Suprapubic skin (tissue), 4 donors: Measurements from ENCODE around the gene STYXL2. TPM values are rescaled to one million over a fixed set of nuclear protein-coding genes. Genes with fewer than 3 reads are reported as not detected.

Experiments
- DNase-seq, 2 donors: peaks; one replicate each; pipeline ENCODE4 v3.0.0-alpha.2; 2019; ENCODE audit warnings: low spot score in 2 of 2
- H3K27ac ChIP-seq: fragments of 200-600 bp; sonication (generic); one replicate; pipeline ENCODE4 v1.5.1; 2019
- H3K27me3 ChIP-seq: fragments of 200-600 bp; sonication (generic); one replicate; pipeline ENCODE4 v1.5.1; 2019
- H3K36me3 ChIP-seq: fragments of 200-600 bp; sonication (generic); one replicate; pipeline ENCODE4 v1.5.1; 2019
- H3K4me1 ChIP-seq: fragments of 200-600 bp; sonication (generic); one replicate; pipeline ENCODE4 v1.5.1; 2019
- H3K4me3 ChIP-seq: fragments of 200-600 bp; sonication (generic); one replicate; pipeline ENCODE4 v1.5.1; 2019; ENCODE audit warnings: mild to moderate bottlenecking
- H3K9me3 ChIP-seq: fragments of 200-600 bp; sonication (generic); one replicate; pipeline ENCODE4 v1.5.1; 2019
- CTCF ChIP-seq, 2 donors: fragments of 200-600 bp in 1 of 2; fragments of 450-650 bp in 1 of 2; sonication (generic) in 1 of 2; IDR thresholded peaks; one replicate each; pipeline ENCODE4 v1.5.1; 2016 to 2019; ENCODE audit warnings: antibody characterized with exemption in 2 of 2, mild to moderate bottlenecking in 1 of 2, moderate library complexity in 1 of 2
- EP300 ChIP-seq: sonication (generic); formaldehyde crosslinking; IDR thresholded peaks from one replicate; pipeline ENCODE4 v1.6.1; 2017; ENCODE audit warnings: antibody characterized with exemption
- POLR2A ChIP-seq, 2 donors: fragments of 450-650 bp; IDR thresholded peaks; one replicate each; pipeline ENCODE4 v1.6.1; 2017; ENCODE audit warnings: antibody characterized with exemption in 2 of 2, mild to moderate bottlenecking in 2 of 2, moderate library complexity in 2 of 2
- POLR2AphosphoS5 ChIP-seq, 3 donors: sonication (generic); formaldehyde crosslinking; IDR thresholded peaks; one replicate each; pipeline ENCODE4 v1.6.1; 2017; ENCODE audit warnings: antibody characterized with exemption in 3 of 3
- WGBS: methylation state at CpG from one replicate; pipeline ENCODE4 v1.1.5; 2018; 5-methylcytosine and 5-hydroxymethylcytosine counted together
- total RNA-seq, 4 donors: library from RNA; depleted of rRNA; stranded (reverse); fragments of >200 nt; gene quantifications; one replicate each; pipeline ENCODE4 v1.1.0, GENCODE V29; 2016

Gene STYXL2
- total RNA-seq, 4 donors from 2014 or later: 0.29 TPM; not detected in 3

- peaks cover 10% of the 10 kb centered on the region for H3K27me3 ChIP-seq
- TF ChIP-seq POLR2AphosphoS5 (IDR thresholded peaks at IDR 0.05) (no peak), POLR2A (IDR thresholded peaks at IDR 0.05) (no peak), CTCF (IDR thresholded peaks at IDR 0.05) (no peak), EP300 (no peak)
- no peak overlapping the region for H3K4me3 ChIP-seq
- no peak overlapping the region for H3K27ac ChIP-seq
- H3K9me3 ChIP-seq: no peaks in the 10 kb centered on the region
- DNase-seq: no peak
- H3K36me3 ChIP-seq: no peaks in the 10 kb centered on the region
- H3K4me1 ChIP-seq: no peaks in the 10 kb centered on the region
These were observed 9.1 kb upstream of the STYXL2 start for GRCh38 chr1:167084757-167085156.

GRCh38 chr1:167086033-167086432, 7.8 kb upstream of the STYXL2 start:
- Histone ChIP-seq H3K36me3 (no peaks in the 10 kb centered on the region), H3K4me3 (no peak overlapping the region), H3K27ac (no peak overlapping the region), H3K4me1 (no peaks in the 10 kb centered on the region), H3K27me3 (peaks cover 5% of the 10 kb centered on the region), H3K9me3 (no peaks in the 10 kb centered on the region)
- TF ChIP-seq POLR2A (IDR thresholded peaks at IDR 0.05) (no peak), EP300 (no peak), POLR2AphosphoS5 (IDR thresholded peaks at IDR 0.05) (no peak), CTCF (IDR thresholded peaks at IDR 0.05) (no peak)
- DNase-seq: no peak
- 68% methylated on average over 7 of the region's 7 CpGs for WGBS

- no peak for TF ChIP-seq EP300
- TF ChIP-seq CTCF (IDR thresholded peaks at IDR 0.05): no peak
- TF ChIP-seq POLR2A (IDR thresholded peaks at IDR 0.05): no peak
- TF ChIP-seq POLR2AphosphoS5 (IDR thresholded peaks at IDR 0.05): no peak
These were observed 7.1 kb upstream of the STYXL2 start for GRCh38 chr1:167086768-167087167.

GRCh38 chr1:167088746-167089417, 5.0 kb upstream of the STYXL2 start:
- H3K36me3 ChIP-seq: no peaks in the 10 kb centered on the region
- no peak overlapping the region for H3K27ac ChIP-seq
- no peak overlapping the region for H3K4me3 ChIP-seq
- no peak for DNase-seq
- TF ChIP-seq EP300 (no peak), POLR2A (IDR thresholded peaks at IDR 0.05) (no peak), CTCF (IDR thresholded peaks at IDR 0.05) (no peak), POLR2AphosphoS5 (IDR thresholded peaks at IDR 0.05) (no peak)
- H3K9me3 ChIP-seq: no peaks in the 10 kb centered on the region
- no peaks in the 10 kb centered on the region for H3K4me1 ChIP-seq
- 64% methylated on average over 6 of the region's 6 CpGs for WGBS
- H3K27me3 ChIP-seq: no peaks in the 10 kb centered on the region

More at GRCh38 chr1:167086768-167087167, 7.1 kb upstream of the STYXL2 start:
- H3K27me3 ChIP-seq: peaks cover 5% of the 10 kb centered on the region
- no peaks in the 10 kb centered on the region for H3K9me3 ChIP-seq
- H3K4me1 ChIP-seq: no peaks in the 10 kb centered on the region
- no peak for DNase-seq
- H3K4me3 ChIP-seq: no peak overlapping the region
- no peak overlapping the region for H3K27ac ChIP-seq
- H3K36me3 ChIP-seq: no peaks in the 10 kb centered on the region
- WGBS: 83% methylated on average over 3 of the region's 3 CpGs

- TF ChIP-seq POLR2AphosphoS5 (IDR thresholded peaks at IDR 0.05) (no peak), POLR2A (IDR thresholded peaks at IDR 0.05) (no peak), EP300 (no peak), CTCF (IDR thresholded peaks at IDR 0.05) (no peak)
- H3K27ac ChIP-seq: no peak overlapping the region
- no peaks in the 10 kb centered on the region for H3K27me3 ChIP-seq
- no peaks in the 10 kb centered on the region for H3K36me3 ChIP-seq
- H3K4me1 ChIP-seq: no peaks in the 10 kb centered on the region
- no peak overlapping the region for H3K4me3 ChIP-seq
- WGBS: 29% methylated on average over 2 of the region's 2 CpGs
- H3K9me3 ChIP-seq: no peaks in the 10 kb centered on the region
- DNase-seq: no peak
These were observed 3.9 kb upstream of the STYXL2 start for GRCh38 chr1:167089939-167090313.
